ENCODE data around the gene ATF6.

GRCh38 chr1:161781995-161782394 is 15.9 kb downstream of the ATF6 start:
- TF ChIP-seq CTCF (conservative IDR thresholded peaks at IDR 0.05; ENCODE audit: low read depth, low read length) (no peak), FOS (IDR thresholded peaks at IDR 0.05; ENCODE audit: low read depth, low read length) (no peak), CEBPB (IDR thresholded peaks at IDR 0.05; ENCODE audit: low read depth, low read length) (no peak), POLR2A (IDR thresholded peaks at IDR 0.05; ENCODE audit: low read depth, low read length) (no peak), MAFK (IDR thresholded peaks at IDR 0.05; ENCODE audit: low read depth, low read length) (no peak), USF2 (IDR thresholded peaks at IDR 0.05; ENCODE audit: low read depth, low read length) (no peak), SMC3 (IDR thresholded peaks at IDR 0.05; ENCODE audit: low read depth, low read length) (no peak), RCOR1 (IDR thresholded peaks at IDR 0.05; ENCODE audit: insufficient replicate concordance, low read length) (no peak), RAD21 (IDR thresholded peaks at IDR 0.05; ENCODE audit: low read length) (no peak), RFX5 (IDR thresholded peaks at IDR 0.05; ENCODE audit: low read depth, low read length) (no peak), BHLHE40 (IDR thresholded peaks at IDR 0.05; ENCODE audit: low read depth, low read length) (no peak), NFE2L2 (IDR thresholded peaks at IDR 0.05; ENCODE audit: low read depth, low read length) (no peak)
